IPS-NIHi7 (cell line): Measurements from ENCODE around the gene MAN1B1.
A peak's percentile ranks its signal among the peaks of the same experiment; 100 is the strongest.

Experiments used
- DNase-seq: peaks from one replicate; pipeline ENCODE4 v3.0.0; 2012; ENCODE audit warnings: mixed read lengths; ENCODE audit errors: extremely low spot score

The MAN1B1 gene

GRCh38 chr9:137145731-137146526 is 59.1 kb downstream of the MAN1B1 start:
- no peak for DNase-seq

GRCh38 chr9:137146527-137146918 is 59.7 kb downstream of the MAN1B1 start:
- no peak for DNase-seq

GRCh38 chr9:137147091-137147792 is 60.5 kb downstream of the MAN1B1 start:
- DNase-seq, result no peak

- no peak for DNase-seq
These were observed 61.0 kb downstream of the MAN1B1 start for GRCh38 chr9:137147793-137148160.

- no peak for DNase-seq
These were observed 61.5 kb downstream of the MAN1B1 start for GRCh38 chr9:137148242-137148641.

GRCh38 chr9:137148661-137149060 is 61.9 kb downstream of the MAN1B1 start:
- DNase-seq, result no peak

- DNase-seq, result no peak
These were observed 62.6 kb downstream of the MAN1B1 start for GRCh38 chr9:137149363-137149762.

GRCh38 chr9:137149942-137150616 is 63.3 kb downstream of the MAN1B1 start:
- DNase-seq, result peak; percentile 65

GRCh38 chr9:137150617-137151457 is 64.1 kb downstream of the MAN1B1 start:
- DNase-seq, result peak; percentile 74

- DNase-seq, result no peak
These were observed 66.1 kb downstream of the MAN1B1 start for GRCh38 chr9:137152844-137153405.

- peak; percentile 73 for DNase-seq
These were observed 70.0 kb downstream of the MAN1B1 start for GRCh38 chr9:137156567-137157375.

- DNase-seq, result no peak
These were observed 71.0 kb downstream of the MAN1B1 start for GRCh38 chr9:137157618-137158415.

- DNase-seq, result no peak
These were observed 71.8 kb downstream of the MAN1B1 start for GRCh38 chr9:137158625-137159024.
